NCI-H2196 (cell line): ENCODE results near the gene WBP2NL.

Experiments used
- DNase-seq: peaks from one replicate; lab custom pipeline; 2025; ENCODE audit not compliant: unreplicated experiment; lab: John Stamatoyannopoulos, UW

WBP2NL gene

DNA sequence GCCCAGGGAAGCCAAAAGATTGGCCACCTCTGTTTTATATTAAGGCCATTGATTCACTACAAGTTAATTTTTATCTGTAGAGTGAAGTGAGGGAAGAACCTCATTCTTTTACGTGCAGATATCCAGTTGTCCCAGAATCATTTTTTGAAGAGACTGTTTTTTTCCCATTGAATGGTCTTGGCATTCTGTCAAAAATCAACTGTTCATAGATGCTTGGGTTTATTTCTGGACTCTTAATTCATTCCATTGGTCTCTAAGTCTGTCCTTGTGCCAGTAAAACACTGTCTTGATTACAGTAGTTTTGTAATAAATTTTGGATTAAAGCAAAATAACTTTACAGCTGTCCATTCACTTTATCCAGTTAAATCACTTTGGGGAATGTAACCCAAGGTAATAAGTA lies 26.8 kb downstream of the WBP2NL start:
- DNase-seq, result no peak

DNA sequence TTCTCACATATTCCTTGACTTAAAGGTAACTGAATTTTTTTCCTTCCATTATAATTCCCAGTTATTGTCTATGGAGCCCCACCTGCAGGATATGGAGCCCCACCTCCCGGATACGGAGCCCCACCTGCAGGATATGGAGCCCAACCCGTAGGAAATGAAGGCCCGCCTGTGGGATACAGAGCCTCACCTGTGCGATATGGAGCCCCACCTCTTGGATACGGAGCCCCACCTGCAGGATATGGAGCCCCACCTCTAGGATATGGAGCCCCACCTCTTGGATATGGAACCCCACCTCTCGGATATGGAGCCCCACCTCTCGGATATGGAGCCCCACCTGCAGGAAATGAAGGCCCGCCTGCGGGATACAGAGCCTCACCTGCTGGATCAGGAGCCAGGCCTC lies 28.1 kb downstream of the WBP2NL start:
- no peak for DNase-seq

DNA sequence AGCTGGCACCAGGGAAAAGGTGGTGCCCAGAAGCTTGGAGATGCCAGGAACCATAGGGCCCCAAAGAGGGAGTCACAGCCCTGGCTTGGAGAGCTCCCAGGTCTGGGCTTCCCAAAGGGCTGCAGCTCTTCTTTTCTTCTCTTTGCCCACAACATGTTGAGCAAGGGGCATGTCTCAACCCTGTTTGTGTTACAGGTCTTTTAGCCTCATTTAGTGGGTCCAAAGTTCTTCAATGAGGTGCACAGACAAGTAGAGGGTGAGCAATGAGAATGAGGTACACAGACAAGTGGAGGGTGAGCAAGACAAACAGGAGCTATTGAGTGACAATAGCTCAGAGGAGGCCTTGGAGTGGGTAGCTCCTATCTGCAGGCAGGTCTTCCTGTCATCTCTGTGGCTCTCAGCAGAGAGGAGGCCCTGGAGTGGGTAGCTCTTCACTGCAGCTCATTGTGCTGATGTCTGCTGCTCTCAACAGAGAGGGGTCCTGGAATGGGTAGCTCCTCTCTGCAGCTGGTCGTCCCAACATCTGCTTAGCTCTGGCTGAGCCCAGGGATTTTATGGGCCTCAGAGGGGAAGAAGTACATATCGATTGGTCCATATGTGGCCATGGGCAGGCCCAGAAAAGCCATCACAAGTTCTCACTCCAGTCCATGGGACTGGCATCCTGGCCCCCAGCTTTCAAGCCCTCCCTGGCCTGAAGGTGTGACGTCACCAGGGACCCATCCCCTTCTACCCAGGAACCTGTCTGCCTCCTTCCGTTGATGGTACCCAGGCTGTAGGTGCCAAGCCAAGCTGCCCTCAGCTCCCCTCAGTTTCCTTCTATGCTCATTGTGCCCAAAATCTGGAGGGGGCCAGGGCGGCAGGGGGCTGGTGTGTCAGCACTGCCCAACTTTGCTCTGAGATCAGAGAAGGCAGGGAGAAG lies 34.9 kb downstream of the WBP2NL start:
- DNase-seq, result no peak

DNA sequence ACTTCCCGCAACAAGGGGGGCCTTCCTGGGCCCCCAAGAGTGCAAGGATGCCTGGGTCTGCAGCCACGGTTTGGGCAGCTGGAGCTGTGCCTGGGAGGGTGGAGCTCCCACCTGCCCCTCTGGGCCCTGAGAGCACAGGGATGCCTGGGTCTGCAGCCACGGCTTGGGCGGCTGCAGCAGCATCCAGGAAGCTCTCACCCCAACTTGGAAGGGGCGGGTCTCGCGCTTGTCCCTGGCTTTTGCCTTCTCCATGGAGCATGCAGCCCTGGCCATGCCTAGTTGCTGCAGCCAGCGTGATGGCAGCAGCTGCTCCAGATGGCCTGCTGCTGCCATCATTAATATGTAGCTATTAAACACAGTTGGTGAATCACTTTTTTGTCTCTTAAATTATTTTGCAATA lies 36.7 kb downstream of the WBP2NL start:
- no peak for DNase-seq

DNA sequence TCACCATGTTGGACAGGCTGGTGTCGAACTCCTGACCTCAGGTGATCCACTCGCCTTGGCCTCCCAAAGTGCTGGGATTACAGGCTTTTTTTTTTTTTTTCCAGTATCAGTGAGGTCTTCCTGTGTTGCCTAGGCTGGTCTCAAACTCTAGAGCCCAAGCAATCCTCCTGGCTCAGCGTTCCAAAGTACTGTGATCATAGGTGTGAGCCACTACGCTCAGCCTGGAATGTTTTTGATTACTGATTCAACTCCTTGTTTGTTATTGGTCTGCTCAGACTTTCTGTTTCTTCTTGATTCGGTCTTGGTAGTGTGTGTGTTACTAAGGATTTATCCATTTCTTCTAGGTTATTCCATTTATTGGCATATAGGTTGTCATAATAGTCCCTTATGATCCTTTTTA lies 40.7 kb downstream of the WBP2NL start:
- DNase-seq, result no peak

DNA sequence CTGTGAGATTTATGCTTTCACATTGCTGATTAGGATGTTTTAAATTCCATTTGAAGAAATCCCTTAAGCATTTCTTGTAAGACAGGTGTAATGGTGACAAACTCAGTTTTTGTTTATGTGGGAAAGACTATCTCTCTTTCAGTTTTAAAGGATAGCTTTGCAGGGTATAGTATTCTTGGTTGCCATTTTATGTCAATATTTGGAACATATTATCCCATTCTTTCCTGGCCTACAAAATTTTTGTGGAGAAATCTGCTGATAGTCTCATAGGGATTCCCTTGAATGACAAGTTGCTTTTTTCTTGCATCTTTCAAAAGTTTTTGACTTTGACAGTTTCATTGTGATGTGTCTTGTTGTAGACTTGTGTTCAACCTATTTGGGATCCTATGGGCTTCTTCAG lies 43.2 kb downstream of the WBP2NL start:
- DNase-seq, result no peak

DNA sequence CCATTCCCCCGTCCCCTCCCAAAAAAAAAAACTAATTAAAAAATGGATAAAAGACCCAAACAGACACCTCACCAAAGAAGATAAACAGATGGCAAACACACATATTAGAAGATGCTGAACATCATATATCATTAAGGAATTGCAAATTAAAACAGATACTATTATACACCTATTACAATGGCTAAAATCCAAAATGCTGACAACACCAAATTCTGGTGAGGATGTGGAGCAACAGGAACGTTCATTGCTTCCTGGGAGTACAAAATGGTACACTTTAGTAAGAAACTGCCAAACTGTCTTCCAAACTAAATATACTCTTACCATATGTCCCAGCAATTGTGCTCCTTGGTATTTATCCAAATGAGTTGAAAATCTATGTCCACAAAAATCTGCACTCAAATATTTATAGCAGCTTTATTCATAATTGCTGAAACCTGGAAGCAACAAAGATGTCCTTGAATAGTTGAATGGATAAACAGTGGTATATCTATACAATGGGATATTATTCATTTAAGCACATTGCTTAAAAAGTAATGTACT lies 52.1 kb downstream of the WBP2NL start:
- no peak for DNase-seq

DNA sequence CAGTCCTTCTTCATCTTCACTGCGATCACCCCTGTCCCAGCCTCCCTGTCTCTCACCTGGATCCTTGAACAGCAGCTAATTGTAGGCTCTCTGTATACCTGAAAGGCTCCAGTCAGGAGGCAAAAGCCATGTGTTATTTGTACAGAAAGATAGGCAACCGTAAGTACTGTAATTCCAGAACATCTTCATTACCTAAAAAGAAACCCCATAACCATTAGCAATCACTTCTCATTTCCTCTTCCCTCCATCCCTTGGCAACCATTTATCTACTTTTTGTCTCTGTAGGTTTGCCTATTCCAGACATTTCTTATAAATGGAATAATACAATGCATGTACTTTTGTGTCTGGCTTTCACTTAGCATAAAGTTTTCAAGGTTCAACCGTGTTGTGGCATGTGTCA lies 54.2 kb downstream of the WBP2NL start:
- DNase-seq, result no peak

DNA sequence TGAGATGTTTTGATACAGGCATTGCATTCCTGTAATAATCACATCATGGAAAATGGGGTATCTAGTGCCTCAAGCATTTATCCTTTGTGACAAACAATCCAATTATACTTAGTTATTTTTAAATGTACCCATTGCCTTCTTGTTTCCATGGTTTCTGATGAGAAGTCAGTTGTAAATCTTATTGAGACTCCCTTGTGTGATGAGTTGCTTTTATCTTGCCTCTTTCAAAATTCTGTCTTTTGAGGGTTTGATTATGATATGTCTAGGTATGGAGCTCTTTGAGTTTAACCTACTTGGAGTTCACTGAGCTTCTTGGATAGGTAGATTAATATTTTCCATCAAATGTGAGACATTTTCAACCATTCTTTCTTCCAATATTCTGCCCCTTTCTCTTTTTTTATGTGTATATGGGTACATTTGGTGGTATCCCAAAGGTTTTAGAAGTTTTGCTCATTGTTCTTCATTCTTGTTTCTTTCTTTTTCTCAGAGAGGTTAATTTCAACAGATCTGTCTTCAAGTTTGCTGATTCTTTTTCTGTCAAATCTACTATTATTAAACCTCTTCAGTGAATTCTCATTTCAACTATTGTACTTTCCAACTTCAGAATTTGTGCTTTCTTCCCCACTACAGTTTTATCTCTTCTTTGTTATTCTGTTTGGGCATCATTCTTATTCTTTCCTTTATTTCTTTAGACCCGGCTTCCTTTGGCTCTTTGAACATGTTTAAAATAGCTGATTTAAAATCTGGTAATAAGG lies 58.3 kb downstream of the WBP2NL start:
- DNase-seq, result no peak

DNA sequence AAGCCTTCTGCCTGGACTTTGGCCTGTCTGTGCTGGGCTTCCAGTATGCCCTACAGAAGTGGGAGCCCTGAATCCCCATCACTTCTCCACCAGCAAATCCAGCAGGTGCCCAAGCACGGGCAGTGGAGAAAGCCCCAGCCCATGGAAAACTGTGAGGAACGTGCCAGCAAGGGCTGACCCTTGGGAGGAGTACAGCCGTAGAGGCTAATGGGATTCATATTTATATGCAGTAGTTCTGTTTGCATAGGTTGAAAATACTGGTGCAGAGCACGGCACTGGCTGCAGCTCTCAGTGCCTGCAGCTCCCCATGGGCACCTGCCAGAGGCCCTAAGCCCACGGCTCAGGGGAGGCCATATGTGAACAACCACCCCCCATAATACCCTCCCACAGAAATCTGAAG lies 61.9 kb downstream of the WBP2NL start:
- no peak for DNase-seq

DNA sequence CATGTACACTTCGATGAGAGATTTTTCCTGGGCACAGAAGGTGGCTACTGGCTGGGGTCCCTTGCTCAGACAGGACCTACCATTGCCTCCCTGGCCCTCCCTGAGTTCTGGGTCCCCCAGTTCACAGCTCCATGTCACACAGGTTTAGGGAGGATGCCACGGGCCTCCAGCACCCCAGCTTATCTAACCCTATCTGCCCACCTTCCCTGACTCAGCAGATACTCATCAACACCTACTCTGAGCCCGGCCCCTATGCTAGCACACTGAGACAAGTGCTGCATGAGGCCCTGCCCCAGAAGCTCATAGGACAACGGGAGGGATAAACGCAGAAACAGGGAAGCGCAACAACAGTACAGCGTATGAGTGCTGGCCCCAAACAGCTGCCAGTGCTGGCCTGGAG lies 62.5 kb downstream of the WBP2NL start:
- DNase-seq, result no peak

DNA sequence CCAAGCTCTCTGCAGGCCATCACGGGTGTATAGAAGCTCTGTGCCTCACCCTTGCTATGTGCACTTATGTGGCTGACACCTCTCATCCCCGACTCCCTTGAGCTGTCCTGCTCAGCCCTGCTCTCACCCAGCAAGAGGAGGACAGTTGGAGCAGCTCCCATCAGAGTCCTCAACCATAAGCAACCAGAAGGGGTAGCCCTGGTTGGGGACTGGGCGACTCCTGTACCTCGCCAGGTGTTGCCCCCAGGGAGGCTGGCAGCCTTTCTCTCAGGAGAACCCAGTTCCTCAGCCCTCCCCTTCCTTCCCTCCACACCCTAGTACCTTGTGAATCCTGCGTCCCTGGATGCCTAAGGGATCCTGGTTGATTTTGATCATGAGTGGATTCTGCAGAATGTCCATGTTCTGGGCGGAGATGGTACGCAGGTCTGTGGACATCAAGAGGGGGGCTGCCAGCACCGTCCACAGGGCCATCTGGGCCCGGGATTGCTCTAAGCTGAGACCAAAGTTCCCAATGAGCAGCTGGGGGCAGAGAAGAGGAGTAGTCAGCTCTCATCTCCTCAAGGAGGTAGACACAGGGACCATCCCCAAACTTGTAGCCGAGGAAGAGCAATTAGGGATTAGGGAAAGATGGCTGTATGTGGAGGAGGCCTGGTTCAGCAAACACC lies 64.0 kb downstream of the WBP2NL start:
- no peak for DNase-seq

DNA sequence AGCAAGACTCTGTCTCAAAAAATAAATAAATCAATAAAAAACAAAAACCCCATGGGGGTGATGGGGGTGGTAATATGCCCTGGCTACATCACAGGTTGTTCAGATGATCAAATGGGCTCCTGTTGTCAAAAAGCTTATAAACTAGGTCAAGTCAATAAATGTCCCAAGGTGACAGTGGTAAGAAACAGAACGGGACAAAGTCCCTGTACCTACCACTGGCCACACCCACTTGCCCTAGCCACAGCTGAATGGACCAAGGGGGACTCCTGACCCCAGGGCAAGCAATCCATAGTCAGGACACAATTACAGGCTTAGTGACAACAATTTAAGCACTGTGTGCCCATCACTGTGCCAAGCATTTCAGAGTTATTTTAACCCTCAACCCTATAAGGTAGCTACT lies 66.0 kb downstream of the WBP2NL start:
- no peak for DNase-seq

DNA sequence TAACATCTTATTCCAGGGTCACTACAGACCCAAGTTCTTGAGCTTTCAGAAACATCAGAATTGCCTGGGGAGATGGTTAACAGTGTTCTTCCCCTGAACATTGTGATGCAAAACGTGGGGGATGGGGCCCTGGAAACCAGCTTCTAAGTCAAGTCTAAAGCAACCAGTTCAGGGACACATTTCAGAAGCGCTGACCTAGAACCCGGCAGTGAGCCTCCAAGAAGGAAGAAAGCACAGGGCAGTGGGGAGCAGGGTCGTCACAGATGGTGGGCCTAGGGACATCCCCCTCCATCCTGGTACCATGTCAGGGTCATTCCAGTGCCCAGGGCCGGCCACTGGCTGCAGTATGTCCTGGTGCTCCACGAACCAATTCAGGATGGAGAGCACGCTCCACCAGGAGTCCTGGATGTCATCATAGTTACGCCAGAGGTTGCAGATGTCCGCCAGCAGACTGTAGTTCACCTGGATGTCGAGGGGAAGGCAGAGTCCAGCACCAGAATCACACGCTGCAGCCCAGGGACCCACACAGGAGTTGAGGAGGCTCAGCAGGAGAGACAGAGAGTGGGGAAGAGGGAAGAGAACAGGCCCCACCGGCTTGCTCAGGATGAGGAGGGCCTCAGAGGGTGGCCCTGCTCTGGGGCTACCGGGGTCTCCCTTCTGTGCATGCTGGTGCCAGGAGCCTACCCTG lies 67.0 kb downstream of the WBP2NL start:
- no peak for DNase-seq

DNA sequence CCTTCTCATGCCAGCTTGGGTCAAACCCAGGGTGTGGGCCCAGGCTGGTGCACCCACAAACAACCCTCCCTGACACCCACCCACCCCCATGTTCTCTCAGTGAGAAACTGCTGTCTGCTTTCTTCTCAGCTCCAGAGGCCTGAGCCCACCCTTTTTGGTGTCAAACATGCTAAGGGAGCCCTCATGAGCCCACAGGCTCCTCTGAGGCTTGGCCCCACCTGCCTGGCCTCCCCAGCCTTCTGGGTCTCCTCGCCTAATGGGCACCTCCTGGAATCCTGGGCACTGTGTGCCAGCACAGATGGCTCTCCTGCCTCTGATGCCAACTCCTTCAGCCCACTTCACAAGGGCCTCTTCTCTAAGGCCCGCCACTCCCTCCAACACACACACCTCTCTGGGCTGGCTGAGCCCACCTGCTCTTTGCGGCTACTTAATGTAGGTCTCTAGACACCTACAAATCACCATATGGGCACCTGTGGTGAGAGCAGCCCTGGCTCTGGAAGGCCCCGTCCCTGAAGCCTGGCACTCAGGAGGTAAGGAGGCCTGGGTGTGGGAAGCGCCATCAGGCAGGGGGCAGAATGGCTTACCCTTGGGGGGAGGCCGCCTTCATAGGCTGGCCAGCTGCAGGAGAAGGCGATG lies 67.7 kb downstream of the WBP2NL start:
- no peak for DNase-seq

DNA sequence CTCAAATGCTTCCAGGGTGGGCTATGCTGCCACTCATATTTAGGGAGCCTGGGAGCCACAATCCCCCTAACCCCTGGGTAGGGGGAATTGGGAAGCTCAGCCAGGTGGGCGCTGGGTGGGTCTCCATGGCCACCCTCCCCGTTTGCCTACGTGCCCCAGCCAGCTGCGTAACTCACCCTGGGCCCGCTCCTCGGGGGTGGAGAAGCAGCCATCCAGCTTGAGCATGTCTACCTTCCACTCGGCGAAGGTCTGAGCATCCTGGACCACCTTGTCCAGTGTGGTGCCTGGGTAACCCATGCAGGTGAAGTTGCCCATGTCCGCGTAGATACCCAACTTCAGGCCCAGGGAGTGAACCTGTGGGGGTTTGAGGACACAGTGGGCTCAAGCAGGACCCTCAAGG lies 68.3 kb downstream of the WBP2NL start:
- no peak for DNase-seq

DNA sequence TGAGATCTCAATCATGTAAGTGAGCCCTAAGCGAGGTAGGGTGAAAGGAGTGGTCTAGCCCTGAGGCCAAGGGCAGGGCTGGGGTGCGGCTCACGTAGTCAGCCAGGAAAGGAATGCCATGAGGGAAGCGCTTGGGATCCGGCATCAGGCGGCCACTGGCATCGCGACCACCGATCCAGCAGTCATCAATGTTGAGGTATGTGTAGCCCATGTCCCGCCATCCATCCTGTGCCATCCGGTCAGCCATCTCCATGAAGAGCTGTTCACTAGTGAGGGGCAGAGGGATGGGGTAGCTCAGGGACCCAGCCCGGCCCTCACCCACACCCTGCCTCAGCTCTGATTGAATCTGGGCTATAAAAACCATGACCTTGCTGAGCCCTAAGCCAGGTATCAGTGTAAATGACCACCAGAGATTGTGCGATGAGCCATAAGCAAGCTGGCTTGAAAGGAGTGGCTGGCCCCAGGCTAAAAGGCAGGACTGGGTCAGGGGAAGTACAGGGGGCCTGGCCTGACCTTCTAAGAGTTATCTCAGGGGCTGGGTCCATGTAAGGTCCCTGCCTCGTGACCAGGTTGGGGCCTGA lies 69.2 kb downstream of the WBP2NL start:
- DNase-seq, result no peak

DNA sequence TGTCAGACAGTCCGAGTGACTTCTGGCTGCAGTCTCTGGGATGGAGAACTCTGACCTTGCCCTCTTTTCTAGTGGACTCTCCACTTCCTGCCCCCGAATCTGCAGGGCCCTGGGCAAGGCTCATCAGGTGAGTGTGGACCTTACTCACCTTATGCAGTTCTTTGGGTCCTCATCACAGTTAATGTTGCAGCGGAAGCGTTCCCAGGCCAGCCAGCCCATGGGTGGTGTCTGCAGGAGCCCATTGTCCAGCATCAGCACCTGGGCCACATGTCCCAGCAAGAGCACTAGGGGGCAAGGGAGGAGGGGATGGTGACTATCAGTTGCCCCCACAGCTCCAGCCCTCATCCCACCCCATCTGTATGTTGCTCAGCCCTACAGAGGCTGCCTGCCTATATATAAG lies 69.7 kb downstream of the WBP2NL start:
- no peak for DNase-seq

DNA sequence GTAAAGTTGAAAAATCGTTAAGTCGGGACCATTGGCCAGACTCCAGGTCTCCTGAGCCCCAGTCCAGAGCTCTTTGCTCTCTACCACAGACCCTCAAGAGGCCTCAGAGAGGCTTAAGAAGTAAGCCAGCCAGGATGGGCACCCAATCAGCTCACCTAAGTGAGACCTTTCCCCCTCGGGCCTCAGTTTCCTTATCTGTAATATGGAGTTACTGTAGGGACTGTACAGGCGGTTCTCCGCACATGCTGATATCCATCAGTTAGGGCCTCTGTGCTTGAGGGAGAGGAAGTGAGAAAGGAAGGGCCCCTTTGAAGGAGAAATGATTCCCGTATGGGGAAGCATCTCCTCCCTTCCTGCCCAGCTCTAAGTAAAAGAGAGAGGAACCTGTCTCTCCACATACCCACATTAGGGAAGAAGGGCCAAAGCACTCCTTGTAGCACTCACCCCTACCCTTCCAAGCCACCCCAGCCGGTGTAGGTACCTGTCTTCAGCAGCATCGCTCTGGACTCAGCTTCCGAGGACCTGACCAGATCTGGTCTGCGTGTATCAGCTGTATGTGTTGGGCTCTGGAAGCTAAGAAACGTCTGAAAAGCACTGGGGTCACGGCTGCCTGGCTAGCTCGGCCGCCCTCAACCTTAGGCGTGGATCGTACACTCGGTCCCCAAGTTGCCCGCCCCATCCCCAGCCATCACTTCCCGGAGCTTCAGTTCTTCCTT lies 71.4 kb downstream of the WBP2NL start:
- DNase-seq, result no peak
